ENCODE data around the gene FAM111A.

The FAM111A gene

DNA sequence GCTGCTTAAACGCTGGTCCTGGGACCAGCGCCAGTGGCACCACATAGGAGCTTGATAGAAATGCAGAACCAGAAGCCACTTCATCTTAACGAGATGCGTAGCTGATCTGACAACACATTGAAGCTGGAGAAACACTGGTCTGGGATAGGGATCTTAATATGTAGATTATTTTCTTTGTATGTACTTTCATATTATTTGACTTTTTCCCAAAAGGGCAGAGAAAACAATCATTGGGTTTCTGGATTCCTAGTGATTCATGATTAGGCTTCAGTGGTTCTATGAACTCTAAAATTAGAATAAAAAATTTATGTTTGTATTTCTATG, 57.7 kb downstream of the FAM111A start:
- DNase-seq (ENCODE audit: low spot score): no peak

DNA sequence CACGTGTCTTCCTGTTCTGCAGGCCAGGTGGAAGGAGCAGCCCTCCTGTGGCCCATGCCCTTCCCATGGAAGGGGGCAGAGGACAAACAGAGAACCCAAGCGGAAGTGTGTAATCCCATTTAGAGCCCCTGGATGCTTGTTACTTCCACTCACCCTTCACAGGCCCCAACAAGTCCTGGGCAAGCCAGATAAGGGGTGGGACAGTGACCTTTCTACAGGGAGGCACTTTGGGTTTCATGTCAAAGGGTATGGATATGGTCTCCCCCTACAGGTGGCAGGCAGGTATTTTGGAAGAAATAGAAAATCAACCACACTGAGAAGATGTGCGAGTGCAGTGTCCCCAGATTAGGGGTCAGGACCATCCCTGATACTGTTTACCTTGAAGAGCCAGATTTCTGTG, 58.7 kb downstream of the FAM111A start:
- DNase-seq (ENCODE audit: low spot score): no peak
